ENCODE results near the gene GALNT6.
A peak's percentile ranks its signal among the peaks of the same experiment; 100 is the strongest.
"Not testable (repeated sequence)": the region's sequence is repeated elsewhere in the genome, so short reads cannot be mapped to it uniquely, and the experiment has no call there.

GALNT6 gene

GRCh38 chr12:51358496-51358895 is 32.7 kb downstream of the GALNT6 start:
- no peak for TF ChIP-seq JUND (IDR thresholded peaks at IDR 0.05; ENCODE audit: low read depth)
- in situ Hi-C loops (cut with HindIII; ENCODE audit: low pct_unique_long_range_greater_than_20kb, low sequenced_read_pairs) = no loop called here
- no peak for DNase-seq (ENCODE audit: low read depth in 1 of 2, low spot score in 1 of 2)

GRCh38 chr12:51357374-51358047 is 33.7 kb downstream of the GALNT6 start:
- no peak for TF ChIP-seq JUND (IDR thresholded peaks at IDR 0.05; ENCODE audit: low read depth)
- no peak for DNase-seq (ENCODE audit: low read depth in 1 of 2, low spot score in 1 of 2)
- in situ Hi-C loops (cut with HindIII; ENCODE audit: low pct_unique_long_range_greater_than_20kb, low sequenced_read_pairs) = no loop called here

- peak in 1 of 2 experiments; percentile 70 for DNase-seq (ENCODE audit: low read depth in 1 of 2, low spot score in 1 of 2)
- no peak for TF ChIP-seq JUND (IDR thresholded peaks at IDR 0.05; ENCODE audit: low read depth)
- in situ Hi-C loops (cut with HindIII; ENCODE audit: low pct_unique_long_range_greater_than_20kb, low sequenced_read_pairs) = no loop called here
Observed at GRCh38 chr12:51351913-51352532, 39.2 kb downstream of the GALNT6 start.

GRCh38 chr12:51349026-51349425 is 42.2 kb downstream of the GALNT6 start:
- no peak for TF ChIP-seq JUND (IDR thresholded peaks at IDR 0.05; ENCODE audit: low read depth)
- in situ Hi-C loops (cut with HindIII; ENCODE audit: low pct_unique_long_range_greater_than_20kb, low sequenced_read_pairs) = no loop called here
- DNase-seq (ENCODE audit: low read depth in 1 of 2, low spot score in 1 of 2) = no peak

- no peak for TF ChIP-seq JUND (IDR thresholded peaks at IDR 0.05; ENCODE audit: low read depth)
- peak in 1 of 2 experiments; percentile 35 for DNase-seq (ENCODE audit: low read depth in 1 of 2, low spot score in 1 of 2)
- in situ Hi-C loops (cut with HindIII; ENCODE audit: low pct_unique_long_range_greater_than_20kb, low sequenced_read_pairs) = no loop called here
Observed at GRCh38 chr12:51348116-51348515, 43.1 kb downstream of the GALNT6 start.

- in situ Hi-C loops (cut with HindIII; ENCODE audit: low pct_unique_long_range_greater_than_20kb, low sequenced_read_pairs) = no loop called here
- no peak for DNase-seq (ENCODE audit: low read depth in 1 of 2, low spot score in 1 of 2)
- TF ChIP-seq JUND (IDR thresholded peaks at IDR 0.05; ENCODE audit: low read depth) = no peak
Observed at GRCh38 chr12:51346581-51346980, 44.6 kb downstream of the GALNT6 start, which contains the start of gene CELA1. Gene CELA1 (minus strand): TSS chr12:51346679. CDS start chr12:51346638, 41 bp downstream.

GRCh38 chr12:51345681-51346080 is 45.5 kb downstream of the GALNT6 start:
- in situ Hi-C loops (cut with HindIII; ENCODE audit: low pct_unique_long_range_greater_than_20kb, low sequenced_read_pairs) = no loop called here
- DNase-seq (ENCODE audit: low read depth in 1 of 2, low spot score in 1 of 2) = no peak
- TF ChIP-seq JUND (IDR thresholded peaks at IDR 0.05; ENCODE audit: low read depth) = no peak

GRCh38 chr12:51343201-51343600 is 48.0 kb downstream of the GALNT6 start:
- in situ Hi-C loops (cut with HindIII; ENCODE audit: low pct_unique_long_range_greater_than_20kb, low sequenced_read_pairs) = no loop called here
- DNase-seq (ENCODE audit: low read depth in 1 of 2, low spot score in 1 of 2) = no peak
- no peak for TF ChIP-seq JUND (IDR thresholded peaks at IDR 0.05; ENCODE audit: low read depth)

- in situ Hi-C loops (cut with HindIII; ENCODE audit: low pct_unique_long_range_greater_than_20kb, low sequenced_read_pairs) = no loop called here
- no peak for TF ChIP-seq JUND (IDR thresholded peaks at IDR 0.05; ENCODE audit: low read depth)
- DNase-seq (ENCODE audit: low read depth in 1 of 2, low spot score in 1 of 2) = no peak
Observed at GRCh38 chr12:51342416-51342815, 48.8 kb downstream of the GALNT6 start.

- TF ChIP-seq JUND (IDR thresholded peaks at IDR 0.05; ENCODE audit: low read depth) = no peak
- in situ Hi-C loops (cut with HindIII; ENCODE audit: low pct_unique_long_range_greater_than_20kb, low sequenced_read_pairs) = no loop called here
- DNase-seq (ENCODE audit: low read depth in 1 of 2, low spot score in 1 of 2) = peak; percentile 74 to 83
Observed at GRCh38 chr12:51341251-51342007, 49.8 kb downstream of the GALNT6 start.

- in situ Hi-C loops (cut with HindIII; ENCODE audit: low pct_unique_long_range_greater_than_20kb, low sequenced_read_pairs) = no loop called here
- no peak for DNase-seq (ENCODE audit: low read depth in 1 of 2, low spot score in 1 of 2)
- no peak for TF ChIP-seq JUND (IDR thresholded peaks at IDR 0.05; ENCODE audit: low read depth)
Observed at GRCh38 chr12:51339750-51340149, 51.5 kb downstream of the GALNT6 start.

- DNase-seq (ENCODE audit: low read depth in 1 of 2, low spot score in 1 of 2); in situ Hi-C loops (cut with HindIII; ENCODE audit: low pct_unique_long_range_greater_than_20kb, low sequenced_read_pairs): not testable (repeated sequence)
Observed at GRCh38 chr12:51337336-51337735, 53.9 kb downstream of the GALNT6 start.

- in situ Hi-C loops (cut with HindIII; ENCODE audit: low pct_unique_long_range_greater_than_20kb, low sequenced_read_pairs) = no loop called here
- no peak for DNase-seq (ENCODE audit: low read depth in 1 of 2, low spot score in 1 of 2)
- no peak for TF ChIP-seq JUND (IDR thresholded peaks at IDR 0.05; ENCODE audit: low read depth)
Observed at GRCh38 chr12:51335931-51336330, 55.3 kb downstream of the GALNT6 start.
